ENCODE data around the gene RIPOR3. TPM values are rescaled to one million over a fixed set of nuclear protein-coding genes. Genes with fewer than 3 reads are reported as not detected.

The RIPOR3 gene
- total RNA-seq, 4 donors from 2014 or later = 6.1 to 25.7 (median 15.3) TPM

DNA sequence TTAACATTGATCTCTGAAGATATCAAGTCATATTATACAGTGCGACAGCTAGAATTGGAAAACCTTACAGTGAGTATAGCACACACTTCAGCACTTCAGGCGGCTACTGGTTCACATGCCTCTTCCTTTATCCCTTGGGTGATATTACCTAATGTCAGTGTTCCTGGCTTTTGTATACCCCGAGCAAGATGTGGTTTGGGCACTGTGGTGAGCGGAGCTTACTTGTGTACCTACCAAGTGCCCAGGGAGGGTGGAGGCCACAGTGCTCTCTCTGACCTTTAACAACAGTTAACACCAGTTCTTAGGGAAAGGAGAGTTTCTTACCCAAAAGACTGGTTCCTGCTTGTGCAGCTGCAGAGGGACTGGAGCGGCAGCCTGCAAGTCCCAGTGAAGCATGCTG is 116.8 kb downstream of the RIPOR3 start:
- Histone ChIP-seq H3K36me3 (peaks cover 26 to 61% (median 48%) of the 10 kb centered on the region in 4 donors), H3K4me3 (no peak overlapping the region), H3K4me1 (peaks cover 48 to 68% (median 64%) of the 10 kb centered on the region in 4 donors), H3K27me3 (no peaks in the 10 kb centered on the region), H3K9me3 (no peaks in the 10 kb centered on the region), H3K27ac (replicated peaks in 1 of 4) (no peak overlapping the region)
- no peak for DNase-seq (ENCODE audit: extremely low spot score)
- 96% methylated on average over 5 of the region's 5 CpGs for WGBS
- intact Hi-C loops (cut with DNase I) = loop anchor here (2.0 to 5.0 kb wide), 2 partner anchors 64 to 92 kb away; partner anchors contain the start of gene PTPN1
- TF ChIP-seq EP300 (IDR thresholded peaks at IDR 0.05) (no peak), POLR2AphosphoS5 (IDR thresholded peaks at IDR 0.05) (no peak), POLR2A (IDR thresholded peaks at IDR 0.05; ENCODE audit: low read depth) (no peak)
- TF ChIP-seq, protein P1, sequence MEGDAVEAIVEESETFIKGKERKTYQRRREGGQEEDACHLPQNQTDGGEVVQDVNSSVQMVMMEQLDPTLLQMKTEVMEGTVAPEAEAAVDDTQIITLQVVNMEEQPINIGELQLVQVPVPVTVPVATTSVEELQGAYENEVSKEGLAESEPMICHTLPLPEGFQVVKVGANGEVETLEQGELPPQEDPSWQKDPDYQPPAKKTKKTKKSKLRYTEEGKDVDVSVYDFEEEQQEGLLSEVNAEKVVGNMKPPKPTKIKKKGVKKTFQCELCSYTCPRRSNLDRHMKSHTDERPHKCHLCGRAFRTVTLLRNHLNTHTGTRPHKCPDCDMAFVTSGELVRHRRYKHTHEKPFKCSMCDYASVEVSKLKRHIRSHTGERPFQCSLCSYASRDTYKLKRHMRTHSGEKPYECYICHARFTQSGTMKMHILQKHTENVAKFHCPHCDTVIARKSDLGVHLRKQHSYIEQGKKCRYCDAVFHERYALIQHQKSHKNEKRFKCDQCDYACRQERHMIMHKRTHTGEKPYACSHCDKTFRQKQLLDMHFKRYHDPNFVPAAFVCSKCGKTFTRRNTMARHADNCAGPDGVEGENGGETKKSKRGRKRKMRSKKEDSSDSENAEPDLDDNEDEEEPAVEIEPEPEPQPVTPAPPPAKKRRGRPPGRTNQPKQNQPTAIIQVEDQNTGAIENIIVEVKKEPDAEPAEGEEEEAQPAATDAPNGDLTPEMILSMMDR (IDR thresholded peaks at IDR 0.05) = no peak

- no peak overlapping the region for H3K4me3 ChIP-seq
- peaks cover 21 to 61% (median 47%) of the 10 kb centered on the region in 4 donors for H3K36me3 ChIP-seq
- TF ChIP-seq POLR2A (IDR thresholded peaks at IDR 0.05; ENCODE audit: low read depth) (no peak), EP300 (IDR thresholded peaks at IDR 0.05) (no peak), POLR2AphosphoS5 (IDR thresholded peaks at IDR 0.05) (no peak)
- TF ChIP-seq, protein P1 (IDR thresholded peaks at IDR 0.05) = no peak
- H3K27ac ChIP-seq (replicated peaks in 1 of 4) = peak overlapping the region in 2 of 4 donors; percentile 44 to 55
- DNase-seq (ENCODE audit: extremely low spot score) = no peak
- no peaks in the 10 kb centered on the region for H3K27me3 ChIP-seq
- 88% methylated on average over 7 of the region's 9 CpGs for WGBS
- intact Hi-C loops (cut with DNase I) = loop anchor here (2.0 to 5.0 kb wide), 2 partner anchors 63 to 92 kb away; partner anchors contain the start of gene PTPN1
- peaks cover 48 to 69% (median 63%) of the 10 kb centered on the region in 4 donors for H3K4me1 ChIP-seq
- H3K9me3 ChIP-seq = no peaks in the 10 kb centered on the region
Observed at GRCh38 chr20:50574108-50574507, 117.2 kb downstream of the RIPOR3 start.

DNA sequence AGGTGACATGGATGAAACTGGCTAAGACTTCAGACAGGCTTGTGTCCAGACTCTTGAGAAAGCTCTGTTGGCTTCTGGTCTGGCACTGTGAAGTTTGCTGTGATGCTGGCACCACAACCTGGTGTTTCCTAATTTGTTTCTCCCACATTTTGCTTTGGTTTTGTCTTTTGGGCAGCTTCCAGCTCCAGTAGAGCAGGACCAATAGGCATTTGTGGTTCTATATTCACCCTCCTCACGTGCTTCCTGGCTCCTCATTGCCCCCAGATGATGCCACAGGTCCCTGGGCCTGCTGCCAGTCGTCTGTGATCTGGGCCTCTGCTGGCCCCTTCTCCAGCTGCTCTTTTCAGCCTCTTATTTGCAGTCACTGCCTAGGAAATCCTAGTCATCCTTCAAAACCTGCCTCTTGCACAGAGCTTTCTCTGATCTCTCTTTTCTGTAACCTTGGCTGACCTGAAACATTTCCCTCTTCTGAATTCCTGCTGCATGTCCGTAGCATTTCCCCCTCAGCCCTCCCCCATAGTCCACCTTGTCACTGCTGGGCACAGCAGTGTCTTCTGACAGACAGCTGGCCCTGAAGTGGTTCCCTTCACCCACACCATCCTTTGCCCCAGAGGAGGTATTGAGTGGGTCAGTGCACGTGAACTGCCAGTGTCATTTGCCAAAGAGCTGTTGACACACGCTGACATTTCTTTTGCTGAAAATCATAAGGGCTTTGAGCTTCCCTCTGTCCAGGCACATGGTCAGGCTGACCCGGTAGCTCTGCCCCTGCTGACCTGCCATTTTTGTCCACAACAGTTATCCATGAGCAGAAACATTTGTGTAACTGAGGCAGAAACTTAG is 118.2 kb downstream of the RIPOR3 start:
- H3K27ac ChIP-seq (replicated peaks in 1 of 4) = peak overlapping the region; percentile 44 to 72 (median 58)
- H3K27me3 ChIP-seq = no peaks in the 10 kb centered on the region
- no peak for DNase-seq (ENCODE audit: extremely low spot score)
- TF ChIP-seq POLR2AphosphoS5 (IDR thresholded peaks at IDR 0.05) (no peak), POLR2A (IDR thresholded peaks at IDR 0.05; ENCODE audit: low read depth) (no peak), EP300 (IDR thresholded peaks at IDR 0.05) (no peak)
- TF ChIP-seq, protein P1 (IDR thresholded peaks at IDR 0.05) = no peak
- H3K36me3 ChIP-seq = peaks cover 14 to 61% (median 48%) of the 10 kb centered on the region in 4 donors
- no peak overlapping the region for H3K4me3 ChIP-seq
- no peaks in the 10 kb centered on the region for H3K9me3 ChIP-seq
- intact Hi-C loops (cut with DNase I) = loop anchor here (5.0 kb wide), 1 partner anchor 91 kb away; no protein-coding TSS in a partner anchor
- H3K4me1 ChIP-seq = peaks cover 48 to 69% (median 63%) of the 10 kb centered on the region in 4 donors
- 35% methylated on average over 6 of the region's 6 CpGs for WGBS

GRCh38 chr20:50571466-50571865 is 119.9 kb downstream of the RIPOR3 start:
- H3K27me3 ChIP-seq = no peaks in the 10 kb centered on the region
- intact Hi-C loops (cut with DNase I) = loop anchor here (5.0 kb wide), 1 partner anchor 89 kb away; no protein-coding TSS in a partner anchor
- peaks cover 43 to 58% (median 52%) of the 10 kb centered on the region in 4 donors for H3K4me1 ChIP-seq
- H3K9me3 ChIP-seq = no peaks in the 10 kb centered on the region
- DNase-seq (ENCODE audit: extremely low spot score) = no peak
- no peak overlapping the region for H3K27ac ChIP-seq (replicated peaks in 1 of 4)
- no peak overlapping the region for H3K4me3 ChIP-seq
- 91% methylated on average over 2 of the region's 2 CpGs for WGBS
- peaks cover 14 to 60% (median 48%) of the 10 kb centered on the region in 4 donors for H3K36me3 ChIP-seq
- TF ChIP-seq POLR2AphosphoS5 (IDR thresholded peaks at IDR 0.05) = no peak
- no peak for TF ChIP-seq POLR2A (IDR thresholded peaks at IDR 0.05; ENCODE audit: low read depth)
- TF ChIP-seq, protein P1 (IDR thresholded peaks at IDR 0.05) = no peak
- no peak for TF ChIP-seq EP300 (IDR thresholded peaks at IDR 0.05)
